Mammary epithelial cell (primary cell): Measurements from ENCODE around the gene PGAP3.

ENCODE experiments used
- EZH2 ChIP-seq: IDR thresholded peaks from 2 replicates; pipeline ENCODE4 v1.6.1; 2012; ENCODE audit warnings: low read length, inconsistent platforms, borderline replicate concordance
- TF ChIP-seq, protein P1 (sequence below), 2 donors: IDR thresholded peaks in 1 of 2; conservative IDR thresholded peaks in 1 of 2; 2 replicates each; pipeline ENCODE4 v1.5.1; 2011 to 2012; ENCODE audit warnings: inconsistent platforms in 2 of 2, low read length in 2 of 2, mild to moderate bottlenecking in 2 of 2, control low read depth in 1 of 2, low read depth in 1 of 2; ENCODE audit not compliant: insufficient read depth in 1 of 2; ENCODE audit errors: extremely low read depth in 1 of 2

DNA sequence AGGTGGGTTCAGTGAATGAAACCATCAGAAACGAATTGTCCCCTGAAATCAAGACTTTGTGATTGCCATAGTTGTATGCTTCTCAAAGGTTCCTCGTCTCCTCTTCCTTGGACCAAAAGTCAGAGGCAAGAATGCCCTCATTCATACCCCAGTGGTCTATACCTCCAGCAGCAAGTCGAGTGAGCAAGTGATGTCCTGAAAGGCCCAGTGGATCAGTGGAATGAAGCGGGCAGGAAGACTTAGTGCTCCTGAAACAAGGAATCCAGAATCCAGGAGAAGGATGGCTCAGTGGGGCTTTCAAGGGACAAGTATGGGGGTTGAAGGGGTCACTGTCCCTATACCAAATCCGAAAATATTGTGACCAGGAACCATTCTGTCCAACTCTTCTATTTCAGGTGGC, 6.7 kb upstream of the PGAP3 start:
- TF ChIP-seq, protein P1, sequence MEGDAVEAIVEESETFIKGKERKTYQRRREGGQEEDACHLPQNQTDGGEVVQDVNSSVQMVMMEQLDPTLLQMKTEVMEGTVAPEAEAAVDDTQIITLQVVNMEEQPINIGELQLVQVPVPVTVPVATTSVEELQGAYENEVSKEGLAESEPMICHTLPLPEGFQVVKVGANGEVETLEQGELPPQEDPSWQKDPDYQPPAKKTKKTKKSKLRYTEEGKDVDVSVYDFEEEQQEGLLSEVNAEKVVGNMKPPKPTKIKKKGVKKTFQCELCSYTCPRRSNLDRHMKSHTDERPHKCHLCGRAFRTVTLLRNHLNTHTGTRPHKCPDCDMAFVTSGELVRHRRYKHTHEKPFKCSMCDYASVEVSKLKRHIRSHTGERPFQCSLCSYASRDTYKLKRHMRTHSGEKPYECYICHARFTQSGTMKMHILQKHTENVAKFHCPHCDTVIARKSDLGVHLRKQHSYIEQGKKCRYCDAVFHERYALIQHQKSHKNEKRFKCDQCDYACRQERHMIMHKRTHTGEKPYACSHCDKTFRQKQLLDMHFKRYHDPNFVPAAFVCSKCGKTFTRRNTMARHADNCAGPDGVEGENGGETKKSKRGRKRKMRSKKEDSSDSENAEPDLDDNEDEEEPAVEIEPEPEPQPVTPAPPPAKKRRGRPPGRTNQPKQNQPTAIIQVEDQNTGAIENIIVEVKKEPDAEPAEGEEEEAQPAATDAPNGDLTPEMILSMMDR (conservative IDR thresholded peaks at IDR 0.05 in 1 of 2, IDR thresholded peaks at IDR 0.05 in 1 of 2; ENCODE audit: extremely low read depth in 1 of 2, insufficient read depth in 1 of 2, low read depth in 1 of 2, low read length in 2 of 2): no peak
- no peak for TF ChIP-seq EZH2
